Astrocyte of the cerebellum (primary cell): ENCODE results near the gene ARMCX6.

Experiments used
- DNase-seq: peaks from one replicate; pipeline ENCODE4 v3.0.0-alpha.2; 2011; ENCODE audit warnings: low read depth
- H3K4me3 ChIP-seq: 2 replicates; pipeline ENCODE4 v1.5.1; 2011; ENCODE audit warnings: mild to moderate bottlenecking, low read depth, low read length, moderate library complexity
- in situ Hi-C: cut with HindIII; loops from 2 replicates; pipeline ENCODE4 v1.10.0; 2017; ENCODE audit warnings: low sequenced_read_pairs
- TF ChIP-seq, protein P1 (sequence below): IDR thresholded peaks from 2 replicates; pipeline ENCODE4 v1.5.1; 2012; ENCODE audit warnings: low read length, low read depth, moderate library complexity, mild to moderate bottlenecking; ENCODE audit errors: missing control alignments

Gene ARMCX6

DNA sequence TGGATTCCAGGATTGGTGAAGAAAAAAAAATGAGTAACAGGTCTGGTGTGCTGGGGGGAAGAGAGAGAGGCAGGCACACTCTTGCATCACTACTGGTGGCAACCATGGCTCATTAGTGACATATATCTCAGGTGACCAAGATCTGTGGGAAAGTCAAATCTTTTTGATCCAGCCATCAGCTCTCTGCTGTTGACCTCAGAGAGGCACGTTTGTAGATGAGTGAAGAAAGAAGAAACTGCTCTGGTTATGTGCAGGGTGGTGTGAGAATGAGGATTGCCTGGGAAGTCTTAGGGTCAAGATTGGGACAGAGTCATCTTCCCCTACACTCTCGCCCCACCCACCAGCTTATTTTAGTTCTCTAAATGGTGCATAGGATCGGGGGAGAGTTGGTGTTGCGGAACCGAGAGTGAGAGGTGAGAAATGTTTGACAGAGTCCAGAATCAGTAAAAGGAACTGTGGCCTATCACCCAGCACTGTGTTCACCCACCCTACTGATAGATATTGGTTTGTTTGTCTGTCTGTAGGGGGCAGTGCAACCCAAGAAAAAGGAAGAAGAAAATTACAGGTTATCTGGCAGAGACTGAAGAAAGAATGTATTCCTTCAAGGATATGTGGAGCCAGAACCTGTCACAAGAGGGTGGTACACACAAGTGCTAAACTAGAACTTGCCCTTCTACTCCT is 21.9 kb downstream of the ARMCX6 start:
- in situ Hi-C loops, result no loop called here
- DNase-seq, result peak; percentile 69

More for the DNA sequence above, 21.9 kb downstream of the ARMCX6 start:
- TF ChIP-seq, protein P1, sequence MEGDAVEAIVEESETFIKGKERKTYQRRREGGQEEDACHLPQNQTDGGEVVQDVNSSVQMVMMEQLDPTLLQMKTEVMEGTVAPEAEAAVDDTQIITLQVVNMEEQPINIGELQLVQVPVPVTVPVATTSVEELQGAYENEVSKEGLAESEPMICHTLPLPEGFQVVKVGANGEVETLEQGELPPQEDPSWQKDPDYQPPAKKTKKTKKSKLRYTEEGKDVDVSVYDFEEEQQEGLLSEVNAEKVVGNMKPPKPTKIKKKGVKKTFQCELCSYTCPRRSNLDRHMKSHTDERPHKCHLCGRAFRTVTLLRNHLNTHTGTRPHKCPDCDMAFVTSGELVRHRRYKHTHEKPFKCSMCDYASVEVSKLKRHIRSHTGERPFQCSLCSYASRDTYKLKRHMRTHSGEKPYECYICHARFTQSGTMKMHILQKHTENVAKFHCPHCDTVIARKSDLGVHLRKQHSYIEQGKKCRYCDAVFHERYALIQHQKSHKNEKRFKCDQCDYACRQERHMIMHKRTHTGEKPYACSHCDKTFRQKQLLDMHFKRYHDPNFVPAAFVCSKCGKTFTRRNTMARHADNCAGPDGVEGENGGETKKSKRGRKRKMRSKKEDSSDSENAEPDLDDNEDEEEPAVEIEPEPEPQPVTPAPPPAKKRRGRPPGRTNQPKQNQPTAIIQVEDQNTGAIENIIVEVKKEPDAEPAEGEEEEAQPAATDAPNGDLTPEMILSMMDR, result peak; percentile 60
- H3K4me3 ChIP-seq, result no peak overlapping the region
